ES-I3 (cell line): ENCODE data around the gene FJX1.

Source experiments
- H3K36me3 ChIP-seq: 2 replicates; pipeline ENCODE4 v1.6.1; 2013; ENCODE audit warnings: mild to moderate bottlenecking, low read length, control low read depth, moderate library complexity; ENCODE audit not compliant: insufficient read depth
- H3K4me1 ChIP-seq: 2 replicates; pipeline ENCODE4 v1.6.1; 2013; ENCODE audit warnings: mild to moderate bottlenecking, control low read depth, low read length; ENCODE audit not compliant: insufficient read depth
- H3K9ac ChIP-seq: 2 replicates; pipeline ENCODE4 v1.6.1; 2013; ENCODE audit warnings: low read depth, mild to moderate bottlenecking, low read length, moderate library complexity
- H3K9me3 ChIP-seq: 2 replicates; pipeline ENCODE4 v1.6.1; 2013; ENCODE audit warnings: mild to moderate bottlenecking, low read length, moderate library complexity; ENCODE audit not compliant: control insufficient read depth, insufficient read depth

The FJX1 gene

GRCh38 chr11:35617316-35617686, 959 bp upstream of the FJX1 start:
- H3K4me1 ChIP-seq = peaks cover 28% of the 10 kb centered on the region
- no peaks in the 10 kb centered on the region for H3K36me3 ChIP-seq
- no peaks in the 10 kb centered on the region for H3K9me3 ChIP-seq
- H3K9ac ChIP-seq = peak overlapping the region; percentile 43; the same call in 1 of the 2 replicates

- H3K36me3 ChIP-seq = no peaks in the 10 kb centered on the region
- H3K9ac ChIP-seq = peak overlapping the region; percentile 69
- peaks cover 28% of the 10 kb centered on the region for H3K4me1 ChIP-seq
- no peaks in the 10 kb centered on the region for H3K9me3 ChIP-seq
These were observed 346 bp downstream of the FJX1 start for GRCh38 chr11:35618497-35619115.

DNA sequence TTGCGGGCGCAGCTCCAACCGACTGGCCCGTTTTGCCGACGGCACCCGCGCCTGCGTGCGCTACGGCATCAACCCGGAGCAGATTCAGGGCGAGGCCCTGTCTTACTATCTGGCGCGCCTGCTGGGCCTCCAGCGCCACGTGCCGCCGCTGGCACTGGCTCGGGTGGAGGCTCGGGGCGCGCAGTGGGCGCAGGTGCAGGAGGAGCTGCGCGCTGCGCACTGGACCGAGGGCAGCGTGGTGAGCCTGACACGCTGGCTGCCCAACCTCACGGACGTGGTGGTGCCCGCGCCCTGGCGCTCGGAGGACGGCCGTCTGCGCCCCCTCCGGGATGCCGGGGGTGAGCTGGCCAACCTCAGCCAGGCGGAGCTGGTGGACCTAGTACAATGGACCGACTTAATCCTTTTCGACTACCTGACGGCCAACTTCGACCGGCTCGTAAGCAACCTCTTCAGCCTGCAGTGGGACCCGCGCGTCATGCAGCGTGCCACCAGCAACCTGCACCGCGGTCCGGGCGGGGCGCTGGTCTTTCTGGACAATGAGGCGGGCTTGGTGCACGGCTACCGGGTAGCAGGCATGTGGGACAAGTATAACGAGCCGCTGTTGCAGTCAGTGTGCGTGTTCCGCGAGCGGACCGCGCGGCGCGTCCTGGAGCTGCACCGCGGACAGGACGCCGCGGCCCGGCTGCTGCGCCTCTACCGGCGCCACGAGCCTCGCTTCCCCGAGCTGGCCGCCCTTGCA, 1.0 kb downstream of the FJX1 start:
- no peaks in the 10 kb centered on the region for H3K36me3 ChIP-seq
- peaks cover 28% of the 10 kb centered on the region for H3K4me1 ChIP-seq
- peak overlapping the region; percentile 69 for H3K9ac ChIP-seq
- no peaks in the 10 kb centered on the region for H3K9me3 ChIP-seq

- Histone ChIP-seq H3K36me3 (no peaks in the 10 kb centered on the region), H3K4me1 (peaks cover 28% of the 10 kb centered on the region), H3K9me3 (no peaks in the 10 kb centered on the region), H3K9ac (peak overlapping the region; percentile 69)
These were observed 1.8 kb downstream of the FJX1 start for GRCh38 chr11:35619855-35620640.

DNA sequence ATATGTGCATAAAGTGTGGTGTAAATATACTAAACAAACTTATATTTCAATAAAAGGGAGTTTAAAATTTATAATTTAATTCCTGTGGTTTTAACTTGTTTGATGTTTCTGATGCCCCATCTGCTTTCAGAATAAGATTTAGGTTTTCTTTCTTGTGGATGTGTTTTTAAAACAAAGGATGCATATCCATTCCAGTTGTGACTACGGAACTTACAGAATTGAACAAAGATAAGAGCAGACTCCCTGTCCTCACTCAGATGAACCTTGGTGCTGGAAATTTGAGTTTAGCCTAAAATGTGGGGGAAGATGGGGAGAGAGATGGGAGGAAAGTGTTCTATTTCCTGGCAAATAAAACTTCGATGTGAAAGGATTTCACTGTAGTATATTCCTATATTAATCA, 2.5 kb downstream of the FJX1 start:
- Histone ChIP-seq H3K36me3 (no peaks in the 10 kb centered on the region), H3K4me1 (peaks cover 21% of the 10 kb centered on the region), H3K9me3 (no peaks in the 10 kb centered on the region), H3K9ac (peak overlapping the region; percentile 69; the same call in 1 of the 2 replicates)

DNA sequence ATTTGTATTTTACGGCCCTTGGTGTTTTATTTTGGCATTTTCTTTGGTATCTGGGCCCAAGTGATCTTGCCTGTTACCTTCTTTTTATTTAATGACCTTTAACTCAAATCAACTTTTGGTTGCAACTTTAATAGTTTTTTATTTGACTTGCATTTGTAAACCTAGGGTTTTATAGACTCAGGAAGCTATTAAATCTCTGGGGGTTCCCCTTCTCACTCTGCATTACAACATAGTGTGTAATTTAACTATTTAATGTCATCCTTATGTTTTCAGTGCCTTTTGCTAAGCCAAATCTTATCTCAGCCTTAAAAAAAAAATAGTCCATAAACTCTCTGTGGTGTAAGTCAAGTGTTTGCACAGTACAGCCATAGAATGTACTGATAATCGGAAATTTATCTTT, 3.4 kb downstream of the FJX1 start:
- Histone ChIP-seq H3K4me1 (peaks cover 19% of the 10 kb centered on the region), H3K9ac (no peak overlapping the region), H3K36me3 (no peaks in the 10 kb centered on the region), H3K9me3 (no peaks in the 10 kb centered on the region)

GRCh38 chr11:35622070-35622469, 3.8 kb downstream of the FJX1 start:
- Histone ChIP-seq H3K9ac (no peak overlapping the region), H3K36me3 (no peaks in the 10 kb centered on the region), H3K4me1 (peaks cover 19% of the 10 kb centered on the region), H3K9me3 (no peaks in the 10 kb centered on the region)

DNA sequence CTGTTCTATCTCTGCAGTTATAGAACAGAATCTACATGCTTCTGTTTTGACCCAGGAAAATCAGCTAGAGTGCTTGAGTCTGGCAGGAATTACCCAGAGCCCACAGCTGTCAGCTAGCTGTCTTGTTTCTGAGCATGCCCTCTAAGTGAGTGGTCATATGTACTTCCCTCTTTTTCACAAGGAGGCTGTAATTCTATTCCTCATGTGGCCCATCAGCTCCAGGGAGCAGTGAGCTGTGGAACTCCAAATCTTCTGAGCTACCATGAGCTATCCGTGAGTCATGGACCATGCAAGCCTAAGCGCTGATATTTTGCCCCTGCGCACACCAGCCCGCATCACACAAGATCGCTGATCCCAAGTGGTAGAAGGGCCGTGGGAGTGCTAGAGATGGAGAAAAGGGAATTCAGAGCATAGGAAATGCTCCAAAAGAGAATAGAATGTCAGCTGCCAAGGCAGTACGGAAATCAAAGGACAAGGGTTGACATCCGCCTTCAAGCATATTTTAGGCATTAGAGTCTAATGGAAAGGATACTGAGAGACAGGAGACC, 5.4 kb downstream of the FJX1 start:
- Histone ChIP-seq H3K9me3 (no peaks in the 10 kb centered on the region), H3K4me1 (peaks cover 13% of the 10 kb centered on the region; the same call in 1 of the 2 replicates), H3K9ac (no peak overlapping the region), H3K36me3 (no peaks in the 10 kb centered on the region)

- Histone ChIP-seq H3K9me3 (no peaks in the 10 kb centered on the region), H3K4me1 (peaks cover 13% of the 10 kb centered on the region; the same call in 1 of the 2 replicates), H3K9ac (no peak overlapping the region), H3K36me3 (no peaks in the 10 kb centered on the region)
These were observed 6.1 kb downstream of the FJX1 start for GRCh38 chr11:35624316-35624715.

DNA sequence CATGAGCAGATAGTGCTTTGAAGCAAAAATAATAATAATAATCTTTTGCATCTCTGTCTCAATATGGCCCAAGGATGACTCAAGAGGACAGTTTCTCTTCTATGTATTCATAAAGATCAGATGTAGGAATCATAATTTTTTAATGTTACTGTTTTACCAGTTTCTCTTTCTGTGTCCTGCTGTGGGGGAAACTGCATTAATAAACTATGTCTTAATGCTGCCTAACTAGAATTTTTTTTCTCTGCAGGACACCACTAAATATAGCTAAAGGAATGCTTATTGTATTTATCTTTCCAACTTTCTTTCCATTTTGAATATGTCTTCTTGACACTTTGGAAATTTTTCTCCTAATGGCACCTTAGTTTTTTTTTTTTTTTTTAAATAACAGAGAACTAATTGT, 6.5 kb downstream of the FJX1 start:
- Histone ChIP-seq H3K4me1 (peaks cover 13% of the 10 kb centered on the region; the same call in 1 of the 2 replicates), H3K9me3 (no peaks in the 10 kb centered on the region), H3K36me3 (no peaks in the 10 kb centered on the region), H3K9ac (no peak overlapping the region)

GRCh38 chr11:35626501-35626900, 8.2 kb downstream of the FJX1 start:
- no peaks in the 10 kb centered on the region for H3K9me3 ChIP-seq
- H3K9ac ChIP-seq = no peak overlapping the region
- H3K4me1 ChIP-seq = peaks cover 11% of the 10 kb centered on the region; the same call in 1 of the 2 replicates
- H3K36me3 ChIP-seq = no peaks in the 10 kb centered on the region

- Histone ChIP-seq H3K36me3 (no peaks in the 10 kb centered on the region), H3K9me3 (no peaks in the 10 kb centered on the region), H3K4me1 (0 out of 2 replicates have a peak, but pooled peaks cover 5% of the 10 kb centered on the region), H3K9ac (no peak overlapping the region)
These were observed 11.3 kb downstream of the FJX1 start for GRCh38 chr11:35629511-35629910.

DNA sequence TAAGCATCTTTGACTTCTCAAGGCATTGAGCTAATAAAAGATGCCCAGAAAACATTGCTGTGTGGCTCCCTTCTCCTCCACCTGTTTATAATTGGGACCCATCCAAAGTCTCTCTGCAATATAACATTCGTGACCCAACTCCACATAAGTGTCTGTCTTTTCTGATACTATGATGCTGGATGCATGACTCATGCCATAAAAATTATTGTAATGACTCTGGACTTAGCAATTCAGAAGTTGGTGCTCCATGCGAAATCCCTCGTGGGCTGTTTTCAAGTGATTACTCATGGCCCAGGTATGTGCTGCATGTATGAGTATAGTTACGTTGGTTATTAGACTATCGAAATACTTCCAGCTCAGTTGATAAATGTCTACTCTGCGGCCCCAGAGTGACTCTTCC, 11.7 kb downstream of the FJX1 start:
- no peaks in the 10 kb centered on the region for H3K9me3 ChIP-seq
- no peaks in the 10 kb centered on the region for H3K36me3 ChIP-seq
- no peak overlapping the region for H3K9ac ChIP-seq
- H3K4me1 ChIP-seq = 0 out of 2 replicates have a peak, but pooled peaks cover 5% of the 10 kb centered on the region

DNA sequence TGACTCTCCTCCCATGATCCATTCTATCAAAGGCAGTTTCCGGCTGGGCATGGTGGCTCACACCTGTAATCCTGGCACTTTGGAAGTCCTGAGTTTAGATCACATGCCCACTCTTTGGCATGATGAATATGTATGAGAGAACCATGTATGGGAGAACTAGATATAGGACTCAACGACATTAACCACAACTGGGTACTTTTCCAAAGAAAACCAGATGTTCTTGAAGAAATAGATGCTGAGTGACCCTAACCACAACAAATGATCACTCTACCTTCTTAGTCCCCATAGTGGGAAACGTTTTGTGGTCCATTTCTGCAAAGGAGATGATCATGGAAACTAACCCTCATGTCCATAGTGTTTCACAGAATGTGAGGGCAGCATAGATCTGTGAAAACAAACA, 13.6 kb downstream of the FJX1 start:
- Histone ChIP-seq H3K36me3 (no peaks in the 10 kb centered on the region), H3K9me3 (no peaks in the 10 kb centered on the region), H3K4me1 (0 out of 2 replicates have a peak, but pooled peaks cover 5% of the 10 kb centered on the region), H3K9ac (no peak overlapping the region)
